T-cell (primary cell): ENCODE data around the gene NRL. TPM values are rescaled to one million over a fixed set of nuclear protein-coding genes. Genes with fewer than 3 reads are reported as not detected.

Experiments used
- ATAC-seq, 4 experiments: fragments of 200-7000 bp in 3 of 4; fragments of 150-1000 bp in 1 of 4; cut with Tn5 transposase; replicated peaks in 1 of 4; 1 replicate in 3 of 4; 2 replicates in 1 of 4; pipeline ENCODE4 v1.10.0; 2021; ENCODE audit warnings: moderate library complexity in 3 of 4, mild to moderate bottlenecking in 2 of 4, moderate number of reproducible peaks in 1 of 4
- CTCF ChIA-PET, 2 donors: fragments of 300-600 bp; sonication (Branson Sonifier 250); formaldehyde crosslinking; loops; one replicate each; lab custom pipeline; 2022; ENCODE audit warnings: antibody characterized with exemption in 2 of 2; lab: Charles Lee
- POLR2A ChIA-PET, 2 donors: fragments of 300-600 bp; sonication (Branson Sonifier 250); formaldehyde crosslinking; loops; one replicate each; lab custom pipeline; 2022; ENCODE audit warnings: antibody characterized with exemption in 2 of 2; lab: Charles Lee
- DNase-seq, 35 experiments: peaks; one replicate each; pipeline versions ENCODE4 v3.0.0 to v3.0.0-alpha.2; 2013 to 2023
- H3K27ac ChIP-seq: one replicate; pipeline ENCODE4 v1.5.1; 2013; ENCODE audit warnings: low read length
- H3K27me3 ChIP-seq, 2 experiments: replicated peaks in 1 of 2; 1 replicate in 1 of 2; 2 replicates in 1 of 2; pipeline versions ENCODE4 v1.6.1 to v1.7.0; 2013; ENCODE audit warnings: low read length in 1 of 2, mixed read lengths in 1 of 2; ENCODE audit not compliant: control insufficient read depth in 2 of 2, insufficient read depth in 2 of 2; ENCODE audit errors: extremely low read depth in 1 of 2
- H3K36me3 ChIP-seq, 2 donors: 1 replicate in 1 of 2; 2 replicates in 1 of 2; pipeline versions ENCODE4 v1.6.1 to v1.7.0; 2013; ENCODE audit warnings: low read length in 1 of 2; ENCODE audit not compliant: control insufficient read depth in 2 of 2, insufficient read depth in 1 of 2; ENCODE audit errors: extremely low read depth in 1 of 2
- H3K4me1 ChIP-seq, 2 experiments: 1 replicate in 1 of 2; 2 replicates in 1 of 2; pipeline versions ENCODE4 v1.6.1 to v1.7.0; 2013; ENCODE audit warnings: low read length in 2 of 2, mixed read lengths in 1 of 2; ENCODE audit not compliant: insufficient read depth in 2 of 2, control insufficient read depth in 1 of 2; ENCODE audit errors: extremely low read depth in 1 of 2
- H3K4me3 ChIP-seq, 2 donors: 1 replicate in 1 of 2; 2 replicates in 1 of 2; pipeline versions ENCODE4 v1.5.1 to v1.7.0; 2013; ENCODE audit warnings: mild to moderate bottlenecking in 2 of 2, low read length in 1 of 2, moderate library complexity in 1 of 2; ENCODE audit not compliant: control insufficient read depth in 1 of 2; ENCODE audit errors: extremely low read depth in 1 of 2
- H3K9me3 ChIP-seq: 2 replicates; pipeline ENCODE4 v1.7.0; 2013
- H3K27ac Mint-ChIP-seq, 2 donors: one replicate each; pipeline ENCODE4 v1.8.0; 2020 to 2021; ENCODE audit warnings: mild to moderate bottlenecking in 2 of 2, mixed read lengths in 2 of 2
- H3K27me3 Mint-ChIP-seq, 2 donors: one replicate each; pipeline ENCODE4 v1.8.0; 2021 to 2022; ENCODE audit warnings: mixed read lengths in 2 of 2
- H3K36me3 Mint-ChIP-seq: one replicate; pipeline ENCODE4 v1.8.0; 2021; ENCODE audit warnings: mixed read lengths
- H3K4me1 Mint-ChIP-seq, 3 donors: one replicate each; pipeline ENCODE4 v1.8.0; 2020 to 2022; ENCODE audit warnings: mixed read lengths in 3 of 3, mild to moderate bottlenecking in 1 of 3
- H3K4me3 Mint-ChIP-seq, 3 donors: one replicate each; pipeline ENCODE4 v1.8.0; 2020 to 2022; ENCODE audit warnings: mild to moderate bottlenecking in 3 of 3, mixed read lengths in 3 of 3, moderate library complexity in 3 of 3
- H3K9me3 Mint-ChIP-seq, 3 donors: one replicate each; pipeline ENCODE4 v1.8.0; 2020 to 2022; ENCODE audit warnings: mixed read lengths in 3 of 3
- WGBS: methylation state at CpG from one replicate; pipeline ENCODE4 v1.1.5; 2013; ENCODE audit warnings: missing lambda C conversion rate; ENCODE audit not compliant: insufficient coverage; 5-methylcytosine and 5-hydroxymethylcytosine counted together
- total RNA-seq, 35 experiments: library from RNA in 6 of 35; stranded (reverse) in 6 of 35; fragments of 120-200 nt in 1 of 35; gene quantifications; one replicate each; pipeline versions ENCODE4 v1.2.1 to v1.2.4 and lab custom pipeline; 2013 to 2026

Gene NRL
- total RNA-seq, 5 donors from 2014 or later (not counting 1 experiment from before 2014, with no cell fraction given): 1.9 to 3.7 (median 3.4) TPM

DNA sequence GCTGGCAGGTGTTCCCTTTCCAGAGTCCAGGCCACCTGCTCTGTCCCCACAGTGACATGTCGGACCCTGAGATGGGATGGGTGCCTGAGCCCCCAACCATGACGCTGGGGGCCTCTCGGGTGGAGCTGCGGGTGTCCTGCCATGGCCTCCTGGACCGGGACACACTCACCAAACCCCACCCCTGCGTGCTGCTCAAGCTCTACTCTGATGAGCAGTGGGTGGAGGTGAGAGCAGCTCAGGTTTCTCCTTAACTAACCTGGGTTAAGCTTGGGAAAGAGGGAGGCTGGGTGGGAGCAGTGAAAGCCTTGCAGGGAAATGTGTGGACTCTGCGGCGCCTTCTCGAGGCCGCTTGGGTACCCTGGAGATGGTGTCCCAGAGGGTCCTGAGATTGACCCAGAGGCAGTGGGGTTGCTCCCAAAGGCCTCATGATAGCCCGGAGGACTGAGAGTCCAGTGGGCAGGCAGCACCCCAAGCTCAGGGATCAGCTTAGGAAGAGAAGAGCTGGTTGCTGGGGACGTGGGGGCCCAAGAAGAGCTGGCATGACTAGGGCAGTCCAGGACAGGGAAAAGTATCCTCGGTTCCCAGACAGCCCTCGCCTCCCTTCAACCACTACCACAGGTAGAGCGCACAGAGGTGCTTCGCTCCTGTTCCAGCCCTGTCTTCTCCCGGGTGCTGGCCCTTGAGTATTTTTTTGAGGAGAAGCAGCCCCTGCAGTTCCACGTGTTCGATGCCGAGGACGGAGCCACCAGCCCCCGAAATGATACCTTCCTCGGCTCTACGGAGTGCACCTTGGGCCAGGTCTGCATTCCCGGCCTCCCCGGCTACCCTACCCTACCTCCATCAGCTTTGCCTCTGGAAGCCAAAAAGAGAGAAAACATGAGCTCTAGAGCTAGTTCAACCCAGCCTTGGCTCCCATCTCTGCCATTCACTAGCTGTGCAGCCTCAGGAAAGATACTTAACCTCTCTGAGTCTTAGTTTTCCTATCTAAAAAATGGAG lies 41.6 kb downstream of the NRL start:
- no peak overlapping the region for H3K4me3 ChIP-seq
- no peak overlapping the region for H3K4me3 Mint-ChIP-seq
- H3K9me3 ChIP-seq: no peaks in the 10 kb centered on the region
- no peak overlapping the region for H3K27ac ChIP-seq
- DNase-seq (no peak), ATAC-seq (no peak)
- no peaks in the 10 kb centered on the region for H3K36me3 Mint-ChIP-seq
- H3K27ac Mint-ChIP-seq: no peak overlapping the region
- no peaks in the 10 kb centered on the region for H3K36me3 ChIP-seq
- peaks cover 6 to 14% of the 10 kb centered on the region in 2 donors for H3K27me3 Mint-ChIP-seq
- H3K4me1 Mint-ChIP-seq: peaks cover 0 to 2% (median 0%) of the 10 kb centered on the region in 3 donors
- H3K27me3 ChIP-seq: peaks cover 0 to 42% of the 10 kb centered on the region in 2 experiments
- H3K9me3 Mint-ChIP-seq: no peaks in the 10 kb centered on the region
- POLR2A ChIA-PET: no interaction called here
- 90% methylated on average over 17 of the region's 26 CpGs for WGBS
- no peaks in the 10 kb centered on the region for H3K4me1 ChIP-seq
- CTCF ChIA-PET: interaction anchor here in 1 of 2 donors (0.6 kb wide), 1 partner anchor 37 kb away, joined by 5 read pairs; no protein-coding TSS in a partner anchor

DNA sequence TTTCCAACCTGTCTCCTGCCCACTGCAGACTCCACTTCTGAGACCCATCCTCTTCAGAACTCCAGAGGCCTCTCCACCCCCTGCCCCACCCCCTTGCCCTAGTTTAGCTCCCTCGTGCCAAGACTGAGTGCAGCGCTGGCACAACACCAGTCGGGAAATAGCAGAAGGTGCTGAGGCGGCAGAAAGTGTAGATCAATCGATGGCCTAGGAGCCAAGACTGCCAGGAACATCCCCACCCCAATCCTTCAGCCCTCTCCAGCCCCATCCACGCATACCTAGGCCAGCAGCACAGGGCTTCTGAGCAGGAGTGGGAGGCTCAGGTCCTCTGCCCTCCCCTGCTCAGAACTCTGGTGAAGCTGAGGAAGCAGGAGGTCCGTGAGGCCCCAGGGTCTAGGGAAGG lies 42.3 kb downstream of the NRL start:
- ChIA-PET POLR2A (no interaction called here), CTCF (no interaction called here)
- H3K27me3 Mint-ChIP-seq: peaks cover 6 to 14% of the 10 kb centered on the region in 2 donors
- no peak for DNase-seq
- no peak overlapping the region for H3K27ac Mint-ChIP-seq
- 64% methylated on average over 2 of the region's 7 CpGs for WGBS
- Histone ChIP-seq H3K4me3 (no peak overlapping the region), H3K36me3 (no peaks in the 10 kb centered on the region), H3K27me3 (peaks cover 0 to 47% of the 10 kb centered on the region in 2 experiments), H3K27ac (no peak overlapping the region), H3K4me1 (no peaks in the 10 kb centered on the region), H3K9me3 (no peaks in the 10 kb centered on the region)
- H3K4me3 Mint-ChIP-seq: no peak overlapping the region
- H3K9me3 Mint-ChIP-seq: no peaks in the 10 kb centered on the region
- no peaks in the 10 kb centered on the region for H3K36me3 Mint-ChIP-seq
- peaks cover 0 to 2% (median 0%) of the 10 kb centered on the region in 3 donors for H3K4me1 Mint-ChIP-seq
- ATAC-seq: no peak

DNA sequence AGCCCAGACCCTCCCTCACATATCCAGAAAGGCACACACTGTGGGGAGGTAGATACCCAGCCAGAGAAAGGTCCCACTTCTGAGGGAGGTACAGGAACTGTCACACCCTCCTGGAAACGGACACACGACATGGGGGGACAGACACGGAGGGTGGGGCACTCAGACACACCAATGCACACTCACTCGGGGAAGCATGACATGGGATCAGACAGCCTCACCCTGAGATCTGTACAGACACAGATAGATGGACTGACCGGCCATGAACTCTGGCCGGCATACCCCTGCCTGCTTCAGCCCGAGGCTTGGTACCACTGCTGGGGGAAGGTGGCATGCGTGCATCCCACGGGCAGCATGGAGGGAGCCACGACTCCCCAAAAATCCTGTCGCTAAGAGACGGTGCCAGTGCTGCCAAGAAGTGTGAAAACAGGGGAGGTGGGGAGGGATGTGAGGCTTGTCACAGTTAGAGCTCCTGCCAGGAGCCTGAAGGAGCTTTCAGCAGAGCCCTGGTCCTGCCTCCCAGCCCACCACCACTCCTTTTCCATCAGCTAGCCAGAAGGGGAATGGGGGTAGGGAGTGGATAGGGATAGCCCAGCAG lies 42.8 kb downstream of the NRL start:
- Mint-ChIP-seq H3K4me1 (peaks cover 0 to 2% (median 0%) of the 10 kb centered on the region in 3 donors), H3K4me3 (no peak overlapping the region), H3K27me3 (peaks cover 6 to 14% of the 10 kb centered on the region in 2 donors), H3K36me3 (no peaks in the 10 kb centered on the region), H3K9me3 (no peaks in the 10 kb centered on the region), H3K27ac (no peak overlapping the region)
- Histone ChIP-seq H3K27me3 (peaks cover 0 to 52% of the 10 kb centered on the region in 2 experiments), H3K9me3 (no peaks in the 10 kb centered on the region), H3K36me3 (no peaks in the 10 kb centered on the region), H3K27ac (no peak overlapping the region), H3K4me3 (no peak overlapping the region), H3K4me1 (no peaks in the 10 kb centered on the region)
- ATAC-seq (no peak), DNase-seq (no peak)
- ChIA-PET POLR2A (no interaction called here), CTCF (no interaction called here)
- 91% methylated on average over 9 of the region's 12 CpGs for WGBS

DNA sequence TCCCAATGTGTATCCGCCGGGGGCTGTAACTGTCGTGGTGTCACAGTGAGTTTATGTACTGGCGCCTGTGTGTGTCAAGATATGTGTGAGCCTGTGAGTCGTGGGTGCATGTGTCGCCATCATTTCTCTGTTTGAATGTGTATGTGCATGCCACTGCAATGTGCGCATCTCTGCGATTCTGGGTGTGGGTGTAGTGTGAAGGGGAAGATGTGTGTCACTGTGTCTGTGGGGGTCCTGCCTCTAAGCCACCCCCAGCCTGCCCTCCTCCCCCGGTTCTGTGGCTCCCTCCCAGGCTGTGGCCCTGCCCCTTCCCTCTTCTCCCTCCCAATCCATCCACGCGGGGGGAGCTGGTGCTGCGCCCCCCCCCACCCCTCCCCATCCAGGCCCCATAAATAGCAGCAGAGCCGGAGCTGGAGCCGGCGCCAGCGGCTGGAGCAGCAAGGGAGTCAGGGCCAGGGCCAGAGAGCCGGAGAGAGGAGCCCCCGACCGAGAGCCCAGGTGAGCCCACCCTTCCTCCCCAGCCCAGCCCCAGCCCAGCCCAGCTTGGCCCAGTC lies 43.5 kb downstream of the NRL start, which contains the start of gene CPNE6:
TSS of gene CPNE6 (plus strand) at position 419 of the 554 bp plus-strand sequence. CDS start 1,375 bp downstream, outside the sequence.
- peaks cover 6 to 14% of the 10 kb centered on the region in 2 donors for H3K27me3 Mint-ChIP-seq
- ChIA-PET POLR2A (no interaction called here), CTCF (no interaction called here)
- peaks cover 0 to 2% (median 0%) of the 10 kb centered on the region in 3 donors for H3K4me1 Mint-ChIP-seq
- DNase-seq: no peak
- Histone ChIP-seq H3K9me3 (no peaks in the 10 kb centered on the region), H3K4me3 (no peak within 1 kb of the TSS), H3K27me3 (peaks cover 0 to 53% of the 10 kb centered on the region in 2 experiments), H3K4me1 (no peaks in the 10 kb centered on the region), H3K27ac (no peak within 1 kb of the TSS), H3K36me3 (no peaks in the 10 kb centered on the region)
- no peak within 1 kb of the TSS for H3K4me3 Mint-ChIP-seq
- no peaks in the 10 kb centered on the region for H3K36me3 Mint-ChIP-seq
- WGBS: 55% methylated on average over 8 of the region's 19 CpGs
- no peak for ATAC-seq
- H3K9me3 Mint-ChIP-seq: no peaks in the 10 kb centered on the region
- no peak within 1 kb of the TSS for H3K27ac Mint-ChIP-seq

DNA sequence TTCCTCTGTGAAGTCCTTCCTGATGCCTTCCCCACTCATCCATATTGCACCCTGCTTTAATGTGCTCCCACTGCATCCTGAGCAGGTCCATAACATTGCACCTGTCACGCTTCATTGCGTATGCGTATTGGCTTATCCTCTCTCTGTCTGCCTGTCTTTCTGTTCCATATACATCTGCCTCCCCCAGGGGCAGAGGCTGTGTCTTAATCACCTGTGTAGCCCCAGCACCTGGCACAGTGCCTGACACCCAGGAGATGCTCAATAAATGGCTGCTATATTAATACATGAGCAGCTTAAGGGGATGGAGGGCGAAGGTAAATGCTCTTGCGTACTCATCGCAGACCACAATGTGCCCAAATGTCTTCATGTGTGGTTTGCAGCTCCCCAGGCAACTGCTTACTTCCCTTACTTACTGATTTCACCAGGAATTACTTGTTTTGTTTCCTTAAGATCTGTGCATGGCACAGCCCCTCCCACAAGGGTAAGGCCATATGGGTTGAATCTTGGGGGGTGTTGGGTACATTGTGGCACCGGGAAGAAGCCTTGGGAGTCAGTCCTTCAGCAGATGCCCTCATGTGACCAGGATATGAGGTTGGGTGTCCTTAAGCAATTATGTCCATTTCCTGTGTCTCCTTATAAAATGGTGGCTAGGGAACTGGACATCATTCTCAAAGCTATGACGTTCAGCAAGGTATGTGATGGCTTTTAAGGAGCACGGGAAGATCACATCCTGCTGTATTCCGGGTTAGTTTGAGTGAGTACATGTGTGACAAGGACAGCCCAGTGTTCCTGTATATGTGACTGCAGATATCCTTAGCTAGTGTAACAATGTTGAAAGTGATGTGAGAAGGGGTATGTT lies 44.2 kb downstream of the NRL start:
- Mint-ChIP-seq H3K36me3 (no peaks in the 10 kb centered on the region), H3K27me3 (peaks cover 6 to 14% of the 10 kb centered on the region in 2 donors), H3K27ac (no peak overlapping the region), H3K9me3 (no peaks in the 10 kb centered on the region), H3K4me1 (peaks cover 0 to 2% (median 0%) of the 10 kb centered on the region in 3 donors), H3K4me3 (no peak overlapping the region)
- DNase-seq (no peak), ATAC-seq (no peak)
- Histone ChIP-seq H3K36me3 (no peaks in the 10 kb centered on the region), H3K4me1 (no peaks in the 10 kb centered on the region), H3K9me3 (no peaks in the 10 kb centered on the region), H3K27me3 (peaks cover 0 to 48% of the 10 kb centered on the region in 2 experiments), H3K27ac (no peak overlapping the region), H3K4me3 (no peak overlapping the region)
- 86% methylated on average over 8 of the region's 10 CpGs for WGBS
- ChIA-PET CTCF (interaction anchor here in 1 of 2 donors (0.7 kb wide), 1 partner anchor 59 kb away, joined by 5 read pairs; no protein-coding TSS in a partner anchor), POLR2A (interaction anchor here in 1 of 2 donors (0.5 kb wide), 1 partner anchor 52 kb away, joined by 6 read pairs; no protein-coding TSS in a partner anchor)
